ENCODE measurements around the gene SRSF12. TPM values are rescaled to one million over a fixed set of nuclear protein-coding genes. Genes with fewer than 3 reads are reported as not detected.

The SRSF12 gene
- total RNA-seq, 4 donors from 2014 or later, result 0.19 to 0.44 (median 0.38) TPM

GRCh38 chr6:89050155-89050554, 67.7 kb downstream of the SRSF12 start:
- 12 to 13% methylated on average over 2 to 3 of the region's 3 CpGs for WGBS, 2 donors
- Histone ChIP-seq H3K27ac (no peak overlapping the region), H3K36me3 (no peaks in the 10 kb centered on the region), H3K27me3 (no peaks in the 10 kb centered on the region), H3K4me1 (peaks cover 6 to 20% (median 6%) of the 10 kb centered on the region in 3 donors), H3K9me3 (no peaks in the 10 kb centered on the region), H3K4me3 (no peak overlapping the region)
- no peak for TF ChIP-seq POLR2A (IDR thresholded peaks at IDR 0.05)
- no peak for TF ChIP-seq CTCF (IDR thresholded peaks at IDR 0.05)
- no peak for DNase-seq
- intact Hi-C loops (cut with DNase I), result no loop called here

- intact Hi-C loops (cut with DNase I), result no loop called here
- Histone ChIP-seq H3K4me1 (peaks cover 6 to 20% (median 6%) of the 10 kb centered on the region in 3 donors), H3K27ac (no peak overlapping the region), H3K4me3 (no peak overlapping the region), H3K36me3 (no peaks in the 10 kb centered on the region), H3K27me3 (no peaks in the 10 kb centered on the region), H3K9me3 (no peaks in the 10 kb centered on the region)
- TF ChIP-seq POLR2A (IDR thresholded peaks at IDR 0.05), result no peak
- DNase-seq, result no peak
- 75% methylated on average over 1 of the region's 1 CpG for WGBS, 2 donors
These were observed 68.9 kb downstream of the SRSF12 start for GRCh38 chr6:89048985-89049384.

GRCh38 chr6:89048288-89048923, 69.5 kb downstream of the SRSF12 start:
- Histone ChIP-seq H3K9me3 (no peaks in the 10 kb centered on the region), H3K36me3 (no peaks in the 10 kb centered on the region), H3K27ac (no peak overlapping the region), H3K4me1 (peaks cover 6 to 20% (median 6%) of the 10 kb centered on the region in 3 donors), H3K4me3 (no peak overlapping the region), H3K27me3 (no peaks in the 10 kb centered on the region)
- DNase-seq, result no peak
- TF ChIP-seq POLR2A (IDR thresholded peaks at IDR 0.05) (no peak), CTCF (IDR thresholded peaks at IDR 0.05) (no peak)
- WGBS, 2 donors, result 74 to 75% methylated on average over 2 to 3 of the region's 3 CpGs
- intact Hi-C loops (cut with DNase I), result no loop called here

- WGBS, 2 donors, result 57 to 68% methylated on average over 4 of the region's 4 CpGs
- Histone ChIP-seq H3K4me1 (peaks cover 6 to 20% (median 6%) of the 10 kb centered on the region in 3 donors), H3K9me3 (no peaks in the 10 kb centered on the region), H3K27me3 (no peaks in the 10 kb centered on the region), H3K36me3 (no peaks in the 10 kb centered on the region), H3K27ac (no peak overlapping the region), H3K4me3 (no peak overlapping the region)
- DNase-seq, result no peak
- no peak for TF ChIP-seq POLR2A (IDR thresholded peaks at IDR 0.05)
- no peak for TF ChIP-seq CTCF (IDR thresholded peaks at IDR 0.05)
- intact Hi-C loops (cut with DNase I), result no loop called here
These were observed 70.4 kb downstream of the SRSF12 start for GRCh38 chr6:89047473-89047872.

Small RNAs within 50 kb of the gene (small RNA-seq; reads per million reads assigned to genes)
- gene RN7SL336P (0 reads per million in 4 donors), gene RNU2-61P (0.14 to 0.60 (median 0.41) reads per million in 4 donors)

Other genes starting within 250 kb of the SRSF12 start
- gene RNGTT, start 154.5 kb downstream of the SRSF12 start, total RNA-seq, result 10 to 100 TPM in 3 of 4 donors, 1 to 10 TPM in 1; 8.3 to 22.3 (median 18.3) TPM
- gene PNRC1, start 37.3 kb downstream of the SRSF12 start, total RNA-seq, result 100 to 1,000 TPM in 1 of 4 donors, 10 to 100 TPM in 3; 55.0 to 168 (median 85.4) TPM
- 10 to 100 TPM; 11.9 to 19.0 (median 17.8) TPM for gene PM20D2, start 28.0 kb upstream of the SRSF12 start, total RNA-seq
- 1 to 10 TPM in 1 of 4 donors, not detected in 3; 1.5 TPM for gene GABRR1, start 99.3 kb upstream of the SRSF12 start, total RNA-seq
- under 1 TPM in 1 of 4 donors, not detected in 3; 0.19 TPM for gene GABRR2, start 197.2 kb upstream of the SRSF12 start, total RNA-seq
- 10 to 100 TPM; 27.2 to 37.3 (median 29.9) TPM for gene UBE2J1, start 234.7 kb upstream of the SRSF12 start, total RNA-seq

All from esophagus squamous epithelium (tissue), 5 donors.